KMS-11 (cell line): ENCODE data around the gene MYZAP.

Source experiments
- H2AFZ ChIP-seq: fragments of 200-600 bp; sonication (generic); 2 replicates; pipeline ENCODE4 v1.6.1; 2016; ENCODE audit warnings: antibody characterized with exemption, mixed run types, low read depth
- H3K27ac ChIP-seq: fragments of 200-600 bp; sonication (generic); 2 replicates; pipeline ENCODE4 v1.6.1; 2016; ENCODE audit warnings: mild to moderate bottlenecking, mixed run types
- H3K27me3 ChIP-seq: fragments of 200-600 bp; sonication (generic); 2 replicates; pipeline ENCODE4 v1.6.1; 2017; ENCODE audit warnings: mild to moderate bottlenecking, low read depth, mixed run types, moderate library complexity; ENCODE audit not compliant: insufficient read depth
- H3K36me3 ChIP-seq: fragments of 200-600 bp; sonication (generic); 2 replicates; pipeline ENCODE4 v1.6.1; 2017; ENCODE audit warnings: mild to moderate bottlenecking, mixed run types; ENCODE audit not compliant: insufficient read depth
- H3K4me1 ChIP-seq: fragments of 200-600 bp; sonication (generic); 2 replicates; pipeline ENCODE4 v1.6.1; 2016; ENCODE audit warnings: mild to moderate bottlenecking, low read depth, mixed run types; ENCODE audit not compliant: poor library complexity, severe bottlenecking
- H3K4me2 ChIP-seq: fragments of 200-600 bp; sonication (generic); 2 replicates; pipeline ENCODE4 v1.7.0; 2016; ENCODE audit warnings: mild to moderate bottlenecking, mixed run types
- H3K4me3 ChIP-seq: fragments of 200-600 bp; sonication (generic); IDR thresholded peaks from 2 replicates; pipeline ENCODE4 v1.6.1; 2017; ENCODE audit warnings: low read depth, low read length, mixed read lengths; ENCODE audit not compliant: insufficient read depth
- H3K79me2 ChIP-seq: fragments of 200-600 bp; sonication (generic); 2 replicates; pipeline ENCODE4 v1.6.1; 2016; ENCODE audit warnings: low read depth, mixed run types; ENCODE audit not compliant: insufficient read depth
- H3K9ac ChIP-seq: fragments of 200-600 bp; sonication (generic); 2 replicates; pipeline ENCODE4 v1.6.1; 2016; ENCODE audit warnings: mild to moderate bottlenecking, mixed run types
- H4K20me1 ChIP-seq: fragments of 200-600 bp; sonication (generic); 2 replicates; pipeline ENCODE4 v1.6.1; 2016; ENCODE audit warnings: mild to moderate bottlenecking, mixed run types; ENCODE audit not compliant: insufficient read depth
- CTCF ChIP-seq: fragments of 200-600 bp; sonication (generic); conservative IDR thresholded peaks from 2 replicates; pipeline ENCODE4 v1.6.1; 2017; ENCODE audit warnings: low read depth, mild to moderate bottlenecking, antibody characterized with exemption, low read length, moderate library complexity, mixed read lengths

The MYZAP gene

GRCh38 chr15:57663262-57663661 lies 71.6 kb downstream of the MYZAP start:
- Histone ChIP-seq H3K79me2 (no peaks in the 10 kb centered on the region), H3K27ac (no peak overlapping the region), H2AFZ (no peak overlapping the region), H3K4me2 (no peak overlapping the region), H3K27me3 (no peaks in the 10 kb centered on the region), H3K36me3 (no peaks in the 10 kb centered on the region), H3K4me1 (no peaks in the 10 kb centered on the region), H3K9ac (no peak overlapping the region), H4K20me1 (no peaks in the 10 kb centered on the region), H3K4me3 (no peak overlapping the region)
- TF ChIP-seq CTCF, result no peak

DNA sequence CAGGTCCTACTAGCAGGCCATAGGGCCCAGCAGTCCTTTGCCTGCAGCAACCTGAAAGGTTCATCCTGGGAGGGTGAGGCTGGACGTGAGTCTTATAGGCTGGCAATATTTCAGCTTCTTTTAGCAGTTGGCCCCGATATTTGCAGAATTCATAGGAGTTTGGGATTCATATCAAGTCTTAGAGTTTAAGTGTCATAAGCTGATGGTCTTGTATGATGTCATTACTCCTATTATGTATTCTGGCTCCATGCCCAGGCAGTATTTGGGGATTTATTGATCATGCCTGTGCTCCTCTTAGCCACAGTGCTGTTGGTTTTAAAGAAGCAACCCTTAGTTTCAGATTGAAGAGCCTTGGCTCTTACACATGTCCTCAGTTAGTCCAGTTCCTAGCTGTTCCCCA lies 73.5 kb downstream of the MYZAP start:
- no peak overlapping the region for H3K9ac ChIP-seq
- H3K79me2 ChIP-seq, result no peaks in the 10 kb centered on the region
- H3K4me3 ChIP-seq, result no peak overlapping the region
- TF ChIP-seq CTCF, result no peak
- no peaks in the 10 kb centered on the region for H3K36me3 ChIP-seq
- no peaks in the 10 kb centered on the region for H3K27me3 ChIP-seq
- no peak overlapping the region for H2AFZ ChIP-seq
- H3K4me2 ChIP-seq, result no peak overlapping the region
- H3K27ac ChIP-seq, result no peak overlapping the region
- H3K4me1 ChIP-seq, result no peaks in the 10 kb centered on the region
- no peaks in the 10 kb centered on the region for H4K20me1 ChIP-seq

DNA sequence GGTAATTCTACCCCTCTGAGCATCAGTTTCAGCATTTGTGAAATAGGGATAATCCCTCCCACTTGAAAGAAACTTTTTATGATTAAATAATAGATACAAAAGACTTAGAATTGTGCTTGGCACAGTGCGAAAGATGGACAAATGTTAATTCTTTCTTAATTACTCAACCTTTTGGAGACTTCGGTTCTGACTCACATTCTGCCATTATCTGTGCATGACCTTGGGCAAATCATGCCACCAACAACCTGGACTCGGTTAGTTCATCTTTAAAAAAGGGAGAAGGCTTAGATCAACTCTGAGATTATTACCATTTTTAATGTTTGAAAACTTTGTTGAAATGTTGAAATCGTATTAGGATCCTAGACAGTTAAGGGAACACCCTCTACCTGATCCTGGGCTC lies 74.2 kb downstream of the MYZAP start:
- Histone ChIP-seq H3K9ac (no peak overlapping the region), H3K27ac (no peak overlapping the region), H3K4me1 (no peaks in the 10 kb centered on the region), H4K20me1 (no peaks in the 10 kb centered on the region), H2AFZ (no peak overlapping the region), H3K27me3 (no peaks in the 10 kb centered on the region), H3K4me3 (no peak overlapping the region), H3K79me2 (no peaks in the 10 kb centered on the region), H3K36me3 (no peaks in the 10 kb centered on the region), H3K4me2 (no peak overlapping the region)
- no peak for TF ChIP-seq CTCF

DNA sequence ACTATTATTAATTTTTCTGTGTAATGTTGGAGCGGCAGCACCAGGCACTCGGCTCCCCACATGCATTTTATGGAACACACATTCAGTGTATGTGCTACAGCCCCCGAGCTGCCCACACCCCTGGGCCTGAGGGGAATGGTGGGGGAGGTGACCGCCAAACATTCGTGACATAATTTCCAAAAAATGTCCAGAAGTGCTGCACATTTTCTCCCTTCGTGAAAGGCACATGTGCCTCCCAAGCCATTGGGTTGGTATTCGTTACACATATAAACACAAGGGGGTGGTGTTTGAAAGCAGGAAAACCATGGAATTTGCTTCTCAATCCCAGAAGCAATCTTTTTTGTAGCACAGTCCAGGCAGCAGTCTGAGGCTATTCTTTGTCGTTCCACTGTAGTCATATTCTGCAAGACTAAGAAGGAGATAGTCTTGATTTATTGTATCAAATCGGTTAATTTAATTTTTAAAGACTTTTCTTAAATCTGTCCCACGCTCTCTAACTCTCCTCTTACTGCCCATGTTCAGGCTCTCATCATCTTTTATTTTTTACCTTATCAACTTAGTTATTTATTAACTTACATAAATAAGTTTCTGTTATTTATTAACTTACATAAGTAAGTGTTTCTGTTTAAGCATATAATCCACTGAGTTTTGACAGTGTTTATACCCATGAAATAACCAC lies 75.6 kb downstream of the MYZAP start:
- Histone ChIP-seq H4K20me1 (no peaks in the 10 kb centered on the region), H3K9ac (no peak overlapping the region), H3K79me2 (no peaks in the 10 kb centered on the region), H3K4me2 (no peak overlapping the region), H3K27ac (no peak overlapping the region), H3K36me3 (no peaks in the 10 kb centered on the region), H3K4me3 (no peak overlapping the region), H2AFZ (no peak overlapping the region), H3K27me3 (no peaks in the 10 kb centered on the region), H3K4me1 (no peaks in the 10 kb centered on the region)
- no peak for TF ChIP-seq CTCF
